ENCODE results near the gene FAM163B. TPM values are rescaled to one million over a fixed set of nuclear protein-coding genes. Genes with fewer than 3 reads are reported as not detected.

The FAM163B gene
- total and polyA plus RNA-seq, 2 donors (not counting 3 experiments of a cell fraction or from before 2014, with no cell fraction given) = not detected

DNA sequence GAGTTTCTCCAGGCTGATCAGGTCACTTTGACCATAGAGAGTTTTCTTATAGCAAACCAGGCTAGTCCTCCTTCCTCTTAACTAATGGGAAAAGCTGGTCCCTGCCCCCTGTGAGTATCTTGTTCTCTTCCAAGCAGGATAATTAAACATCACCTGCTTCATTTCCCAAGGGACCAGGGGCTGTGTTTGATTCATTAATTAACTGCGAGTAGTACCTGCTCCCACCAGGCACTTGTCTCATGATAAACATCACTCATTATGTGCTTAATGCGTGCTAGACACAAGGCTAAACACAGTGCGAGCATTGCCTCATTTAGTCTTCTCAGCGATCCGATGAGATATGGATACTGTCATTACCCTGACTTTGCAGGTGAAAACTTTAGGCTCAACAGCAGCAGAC, 1.7 kb upstream of the FAM163B start:
- CTCF ChIA-PET = no interaction called here
- no peaks in the 10 kb centered on the region for H4K20me1 ChIP-seq (replicated peaks; ENCODE audit: control insufficient read depth, extremely low read depth, insufficient read depth, low read length)
- no peaks in the 10 kb centered on the region for H3K9me3 ChIP-seq (replicated peaks; ENCODE audit: control insufficient read depth, insufficient read depth, low read length)
- no peak overlapping the region for H3K4me2 ChIP-seq (ENCODE audit: insufficient read depth, low read length)
- peaks cover 0 to 3% of the 10 kb centered on the region in 2 experiments for H3K27me3 ChIP-seq (ENCODE audit: control insufficient read depth in 2 of 2, insufficient read depth in 2 of 2, low read length in 2 of 2)
- DNase-seq (ENCODE audit: low read depth, low spot score) = no peak
- FAIRE-seq = no peak
- no TSS peak for BruUV-seq (replicated peaks)
- TF ChIP-seq EZH2 (IDR thresholded peaks at IDR 0.05; ENCODE audit: borderline replicate concordance, low read depth, low read length, severe bottlenecking) (no peak), GATA2 (IDR thresholded peaks at IDR 0.05; ENCODE audit: insufficient read depth, insufficient read length, low read depth, low read length) (no peak), POLR2A (IDR thresholded peaks at IDR 0.05; ENCODE audit: low read depth, low read length) (no peak), MYC (IDR thresholded peaks at IDR 0.05; ENCODE audit: low read depth, low read length) (no peak), JUN (IDR thresholded peaks at IDR 0.05; ENCODE audit: borderline replicate concordance, insufficient read depth, insufficient read length, low read depth) (no peak), POLR2AphosphoS5 (IDR thresholded peaks at IDR 0.05; ENCODE audit: insufficient read depth, low read depth, low read length) (no peak)
- TF ChIP-seq, protein P1, sequence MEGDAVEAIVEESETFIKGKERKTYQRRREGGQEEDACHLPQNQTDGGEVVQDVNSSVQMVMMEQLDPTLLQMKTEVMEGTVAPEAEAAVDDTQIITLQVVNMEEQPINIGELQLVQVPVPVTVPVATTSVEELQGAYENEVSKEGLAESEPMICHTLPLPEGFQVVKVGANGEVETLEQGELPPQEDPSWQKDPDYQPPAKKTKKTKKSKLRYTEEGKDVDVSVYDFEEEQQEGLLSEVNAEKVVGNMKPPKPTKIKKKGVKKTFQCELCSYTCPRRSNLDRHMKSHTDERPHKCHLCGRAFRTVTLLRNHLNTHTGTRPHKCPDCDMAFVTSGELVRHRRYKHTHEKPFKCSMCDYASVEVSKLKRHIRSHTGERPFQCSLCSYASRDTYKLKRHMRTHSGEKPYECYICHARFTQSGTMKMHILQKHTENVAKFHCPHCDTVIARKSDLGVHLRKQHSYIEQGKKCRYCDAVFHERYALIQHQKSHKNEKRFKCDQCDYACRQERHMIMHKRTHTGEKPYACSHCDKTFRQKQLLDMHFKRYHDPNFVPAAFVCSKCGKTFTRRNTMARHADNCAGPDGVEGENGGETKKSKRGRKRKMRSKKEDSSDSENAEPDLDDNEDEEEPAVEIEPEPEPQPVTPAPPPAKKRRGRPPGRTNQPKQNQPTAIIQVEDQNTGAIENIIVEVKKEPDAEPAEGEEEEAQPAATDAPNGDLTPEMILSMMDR (IDR thresholded peaks at IDR 0.05; ENCODE audit: extremely low read depth in 1 of 2, insufficient read depth in 1 of 2, low read depth in 1 of 2, low read length in 2 of 2) = no peak
- TF ChIP-seq, protein P2, sequence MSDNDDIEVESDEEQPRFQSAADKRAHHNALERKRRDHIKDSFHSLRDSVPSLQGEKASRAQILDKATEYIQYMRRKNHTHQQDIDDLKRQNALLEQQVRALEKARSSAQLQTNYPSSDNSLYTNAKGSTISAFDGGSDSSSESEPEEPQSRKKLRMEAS (IDR thresholded peaks at IDR 0.05; ENCODE audit: insufficient read depth, insufficient read length) = no peak
- H2AFZ ChIP-seq (ENCODE audit: low read depth, low read length) = no peak overlapping the region
- H3K79me2 ChIP-seq (ENCODE audit: control insufficient read depth, insufficient read depth, low read length) = no peaks in the 10 kb centered on the region
- H3K27ac ChIP-seq (ENCODE audit: insufficient read depth, low read depth, low read length) = no peak overlapping the region
- H3K9me1 ChIP-seq (replicated peaks; ENCODE audit: control insufficient read depth, extremely low read depth, insufficient read depth, low read length) = no peaks in the 10 kb centered on the region
- no peaks in the 10 kb centered on the region for H3K36me3 ChIP-seq (ENCODE audit: control insufficient read depth in 2 of 2, extremely low read depth in 1 of 2, insufficient read depth in 2 of 2, low read length in 2 of 2)
- H3K9ac ChIP-seq (replicated peaks; ENCODE audit: extremely low read depth, insufficient read depth, low read length) = no peak overlapping the region
- dilution Hi-C loops (cut with MboI; ENCODE audit: extremely low pct_ligation_motif_present, low sequenced_read_pairs) = no loop called here
- no peak overlapping the region for H3K4me3 ChIP-seq (replicated peaks in 1 of 3; ENCODE audit: insufficient read depth in 1 of 3, low read depth in 1 of 3, low read length in 3 of 3)
- intact Hi-C loops (cut with micrococcal nuclease) = no loop called here
- POLR2A ChIA-PET = no interaction called here
- no peaks in the 10 kb centered on the region for H3K4me1 ChIP-seq (ENCODE audit: control insufficient read depth, extremely low read depth, insufficient read depth, low read length)

Data from endothelial cell of umbilical vein (primary cell).